Kidney epithelial cell (primary cell): Measurements from ENCODE around the gene RRP8. TPM values are rescaled to one million over a fixed set of nuclear protein-coding genes. Genes with fewer than 3 reads are reported as not detected.

ENCODE experiments used
- DNase-seq: peaks from one replicate; pipeline ENCODE4 v3.0.0-alpha.2; 2010; ENCODE audit warnings: low read depth
- H3K27me3 ChIP-seq: 2 replicates; pipeline ENCODE4 v1.6.0; 2011; ENCODE audit warnings: low read length; ENCODE audit not compliant: control insufficient read depth, insufficient read depth
- H3K36me3 ChIP-seq: 2 replicates; pipeline ENCODE4 v1.5.1; 2011; ENCODE audit warnings: low read length; ENCODE audit not compliant: control insufficient read depth, insufficient read depth
- H3K4me3 ChIP-seq: 2 replicates; pipeline ENCODE4 v1.5.1; 2011; ENCODE audit warnings: low read depth, mild to moderate bottlenecking, control low read depth, low read length
- total RNA-seq: library from RNA; depleted of rRNA; stranded (reverse); fragments of >200 nt; gene quantifications from 2 replicates; pipeline ENCODE4 v1.2.3, GENCODE V29; 2015
- TF ChIP-seq, protein P1 (sequence below): IDR thresholded peaks from 2 replicates; pipeline ENCODE4 v1.5.1; 2011; ENCODE audit warnings: mild to moderate bottlenecking, moderate library complexity, low read length, control low read depth, inconsistent platforms; ENCODE audit not compliant: insufficient read depth, poor library complexity, severe bottlenecking

RRP8 gene
- total RNA-seq, 1 donor from 2014 or later: 26.4 TPM

DNA sequence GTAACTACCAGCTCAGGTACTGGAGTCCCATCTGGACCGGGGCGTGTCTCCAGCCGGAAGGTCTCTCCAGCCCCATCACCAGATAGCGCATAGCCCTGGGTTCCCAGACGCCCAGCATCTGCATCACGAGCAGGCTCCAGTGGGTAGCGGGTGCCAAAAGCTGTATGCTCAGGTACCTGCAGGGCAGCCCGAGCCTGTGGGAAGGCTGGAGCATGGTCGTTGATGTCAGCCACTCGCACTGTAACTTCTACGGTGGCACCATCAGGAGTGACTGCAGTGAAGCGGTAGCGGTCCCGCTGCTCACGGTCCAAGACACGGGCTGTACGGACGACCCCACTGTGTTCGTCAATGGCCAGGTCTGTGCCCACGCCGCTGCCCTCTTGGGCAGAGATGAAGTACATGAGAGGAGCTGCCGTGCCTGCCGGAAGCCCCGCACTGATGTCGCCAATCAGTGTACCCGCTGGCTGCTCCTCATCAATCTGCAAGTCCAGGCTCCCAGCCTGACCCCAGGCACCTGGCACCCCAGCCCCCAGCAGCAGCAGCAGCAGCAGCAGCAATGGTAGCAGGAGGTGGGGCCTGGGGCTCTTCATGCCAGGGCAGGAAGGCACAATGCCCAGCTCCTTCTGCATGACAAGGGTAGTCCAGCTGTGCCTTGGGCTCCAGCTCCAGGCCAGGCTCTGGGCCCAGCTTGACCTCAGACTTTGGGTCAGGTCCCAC, 37.7 kb upstream of the RRP8 start:
- Histone ChIP-seq H3K4me3 (no peak overlapping the region), H3K27me3 (peaks cover 3% of the 10 kb centered on the region), H3K36me3 (no peaks in the 10 kb centered on the region)
- TF ChIP-seq, protein P1, sequence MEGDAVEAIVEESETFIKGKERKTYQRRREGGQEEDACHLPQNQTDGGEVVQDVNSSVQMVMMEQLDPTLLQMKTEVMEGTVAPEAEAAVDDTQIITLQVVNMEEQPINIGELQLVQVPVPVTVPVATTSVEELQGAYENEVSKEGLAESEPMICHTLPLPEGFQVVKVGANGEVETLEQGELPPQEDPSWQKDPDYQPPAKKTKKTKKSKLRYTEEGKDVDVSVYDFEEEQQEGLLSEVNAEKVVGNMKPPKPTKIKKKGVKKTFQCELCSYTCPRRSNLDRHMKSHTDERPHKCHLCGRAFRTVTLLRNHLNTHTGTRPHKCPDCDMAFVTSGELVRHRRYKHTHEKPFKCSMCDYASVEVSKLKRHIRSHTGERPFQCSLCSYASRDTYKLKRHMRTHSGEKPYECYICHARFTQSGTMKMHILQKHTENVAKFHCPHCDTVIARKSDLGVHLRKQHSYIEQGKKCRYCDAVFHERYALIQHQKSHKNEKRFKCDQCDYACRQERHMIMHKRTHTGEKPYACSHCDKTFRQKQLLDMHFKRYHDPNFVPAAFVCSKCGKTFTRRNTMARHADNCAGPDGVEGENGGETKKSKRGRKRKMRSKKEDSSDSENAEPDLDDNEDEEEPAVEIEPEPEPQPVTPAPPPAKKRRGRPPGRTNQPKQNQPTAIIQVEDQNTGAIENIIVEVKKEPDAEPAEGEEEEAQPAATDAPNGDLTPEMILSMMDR: no peak
- no peak for DNase-seq

- no peak for DNase-seq
- peaks cover 3% of the 10 kb centered on the region for H3K27me3 ChIP-seq
- no peak overlapping the region for H3K4me3 ChIP-seq
- TF ChIP-seq, protein P1: no peak
- no peaks in the 10 kb centered on the region for H3K36me3 ChIP-seq
Measured at GRCh38 chr11:6640036-6640984, 36.9 kb upstream of the RRP8 start.

- Histone ChIP-seq H3K4me3 (no peak overlapping the region), H3K27me3 (no peaks in the 10 kb centered on the region), H3K36me3 (no peaks in the 10 kb centered on the region)
- DNase-seq: no peak
- TF ChIP-seq, protein P1: no peak
Measured at GRCh38 chr11:6638429-6638828, 35.0 kb upstream of the RRP8 start.

DNA sequence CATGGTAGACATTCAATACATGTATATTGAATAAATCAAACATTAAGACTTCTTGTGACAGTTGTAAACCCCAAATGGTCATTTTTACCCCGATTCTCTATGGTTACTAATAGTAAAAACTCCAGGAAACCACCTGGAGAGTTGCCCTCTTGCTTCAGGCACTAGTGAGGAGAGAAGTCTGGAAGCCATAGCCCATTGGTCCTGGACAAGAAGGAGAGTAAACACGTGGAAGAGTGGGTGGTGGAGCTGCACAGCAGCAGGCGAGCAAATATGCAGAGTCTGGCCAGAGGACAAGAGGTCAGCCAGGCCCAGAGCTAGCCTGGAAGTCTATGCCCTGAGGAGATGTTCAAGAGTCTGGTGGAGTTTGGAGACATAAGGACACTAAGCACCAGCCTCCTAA, 34.5 kb upstream of the RRP8 start:
- no peak for DNase-seq
- no peaks in the 10 kb centered on the region for H3K36me3 ChIP-seq
- no peak overlapping the region for H3K4me3 ChIP-seq
- H3K27me3 ChIP-seq: no peaks in the 10 kb centered on the region
- TF ChIP-seq, protein P1: no peak

DNA sequence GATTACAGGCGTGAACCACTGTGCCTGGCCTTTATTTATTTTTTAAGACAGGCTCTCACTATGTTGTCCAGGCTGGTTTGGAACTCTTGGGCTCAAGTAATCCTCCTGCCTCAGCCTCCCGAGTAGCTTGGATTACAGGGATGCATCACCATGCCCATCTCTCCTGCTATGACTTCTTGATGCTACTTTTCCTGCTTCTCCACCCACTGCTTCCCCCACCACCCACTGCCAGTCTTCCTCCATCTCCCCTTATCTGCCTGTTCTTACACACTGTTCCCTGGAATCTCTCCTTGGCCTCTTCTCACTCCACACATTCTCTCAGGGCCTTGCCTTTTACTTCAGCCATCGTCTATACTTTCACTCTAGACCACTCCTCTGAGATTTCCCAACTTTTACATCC, 33.1 kb upstream of the RRP8 start:
- Histone ChIP-seq H3K4me3 (no peak overlapping the region), H3K36me3 (no peaks in the 10 kb centered on the region), H3K27me3 (no peaks in the 10 kb centered on the region)
- TF ChIP-seq, protein P1: no peak
- DNase-seq: no peak
